Femur (tissue), 1 donor: ENCODE data around the gene CBLN3.

Experiments used
- DNase-seq: peaks from one replicate; pipeline ENCODE4 v3.0.0-alpha.2; 2017

Gene CBLN3

GRCh38 chr14:24378981-24379906 is 50.2 kb downstream of the CBLN3 start:
- no peak for DNase-seq

- DNase-seq, result no peak
Measured at GRCh38 chr14:24378327-24378726, 51.1 kb downstream of the CBLN3 start.

- no peak for DNase-seq
Measured at GRCh38 chr14:24377657-24378056, 51.8 kb downstream of the CBLN3 start.

- no peak for DNase-seq
Measured at GRCh38 chr14:24377126-24377525, 52.3 kb downstream of the CBLN3 start.
